ENCODE data around the gene ANP32B. TPM values are rescaled to one million over a fixed set of nuclear protein-coding genes. Genes with fewer than 3 reads are reported as not detected.

The ANP32B gene
- total and polyA plus RNA-seq, 7 donors, result 31.4 to 217 (median 66.7) TPM

DNA sequence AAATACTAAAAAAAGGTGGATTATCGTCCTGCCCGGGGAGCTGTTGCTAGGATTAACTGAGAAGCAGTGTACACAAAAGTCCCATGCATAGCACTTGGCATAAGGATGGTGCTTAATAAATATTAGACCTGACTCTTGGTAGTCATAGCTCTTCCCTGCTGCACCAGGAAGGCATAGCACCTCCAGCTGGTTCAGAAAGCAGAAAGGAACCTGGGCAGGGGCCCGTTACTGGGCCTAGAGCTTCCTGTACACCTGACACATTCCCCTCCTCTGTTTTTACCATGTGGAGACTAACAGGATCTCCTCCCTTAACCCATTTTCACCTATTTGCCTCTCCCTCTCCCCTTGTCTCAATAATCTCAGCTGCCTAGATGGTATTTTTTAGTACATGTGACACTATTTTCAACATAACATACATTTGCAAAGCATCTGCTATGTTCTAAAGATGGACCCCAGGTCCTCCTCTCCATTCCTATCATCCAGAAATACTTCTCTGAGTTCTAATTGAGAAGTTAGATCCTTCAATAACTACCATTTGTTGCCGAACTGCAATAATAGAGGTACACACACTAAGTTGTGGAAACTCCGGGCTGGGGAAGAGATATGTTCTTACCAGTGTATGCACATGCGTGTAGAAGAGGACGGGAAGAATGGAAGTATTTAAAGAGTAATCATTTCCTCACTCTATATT lies 3.2 kb upstream of the ANP32B start:
- WGBS, 2 donors, result 73 to 83% methylated on average over 7 of the region's 7 CpGs
- H3K4me1 ChIP-seq, result peaks cover 0 to 18% (median 9%) of the 10 kb centered on the region in 4 donors
- no peaks in the 10 kb centered on the region for H3K9me3 ChIP-seq
- peak overlapping the region in 3 of 4 donors; percentile 54 to 98 (median 98) for H3K27ac ChIP-seq
- no peaks in the 10 kb centered on the region for H3K27me3 ChIP-seq
- TF ChIP-seq CTCF (IDR thresholded peaks at IDR 0.05) (no peak), POLR2A (IDR thresholded peaks at IDR 0.05) (no peak), POLR2AphosphoS5 (IDR thresholded peaks at IDR 0.05) (no peak), EP300 (IDR thresholded peaks at IDR 0.05) (no peak)
- no peak overlapping the region for H3K4me3 ChIP-seq
- H3K36me3 ChIP-seq, result no peaks in the 10 kb centered on the region
- intact Hi-C loops (cut with DNase I), result loop anchor here (5.0 kb wide), 1 partner anchor 277 kb away; the partner anchor contains the start of gene TBC1D2
- DNase-seq, result no peak

GRCh38 chr9:97980479-97980803 lies 2.7 kb upstream of the ANP32B start:
- Histone ChIP-seq H3K4me3 (no peak overlapping the region), H3K36me3 (no peaks in the 10 kb centered on the region), H3K27me3 (no peaks in the 10 kb centered on the region), H3K4me1 (peaks cover 0 to 23% (median 14%) of the 10 kb centered on the region in 4 donors), H3K9me3 (no peaks in the 10 kb centered on the region), H3K27ac (peak overlapping the region; percentile 46 to 98 (median 76))
- TF ChIP-seq POLR2AphosphoS5 (IDR thresholded peaks at IDR 0.05) (peak in 1 of 4 donors; percentile 37), EP300 (IDR thresholded peaks at IDR 0.05) (no peak)
- WGBS, 2 donors, result 17 to 68% methylated on average over 4 of the region's 4 CpGs
- peak; percentile 83 for DNase-seq
- intact Hi-C loops (cut with DNase I), result loop anchor here (5.0 kb wide), 1 partner anchor 277 kb away; the partner anchor contains the start of gene TBC1D2

- DNase-seq, result peak; percentile 81
- Histone ChIP-seq H3K36me3 (no peaks in the 10 kb centered on the region), H3K27me3 (no peaks in the 10 kb centered on the region), H3K9me3 (no peaks in the 10 kb centered on the region), H3K4me3 (no peak overlapping the region), H3K27ac (peak overlapping the region; percentile 46 to 98 (median 76)), H3K4me1 (peaks cover 0 to 30% (median 21%) of the 10 kb centered on the region in 4 donors)
- 26 to 64% methylated on average over 10 of the region's 10 CpGs for WGBS, 2 donors
- TF ChIP-seq POLR2AphosphoS5 (IDR thresholded peaks at IDR 0.05), result peak in 3 of 4 donors; percentile 64 to 73 (median 69)
- TF ChIP-seq POLR2A (IDR thresholded peaks at IDR 0.05), result no peak
- TF ChIP-seq EP300 (IDR thresholded peaks at IDR 0.05), result peak in 1 of 4 donors; percentile 28
- no peak for TF ChIP-seq CTCF (IDR thresholded peaks at IDR 0.05)
- intact Hi-C loops (cut with DNase I), result loop anchor here (5.0 kb wide), 1 partner anchor 276 kb away; the partner anchor contains the start of gene TBC1D2
Measured at GRCh38 chr9:97980918-97981845, 2.0 kb upstream of the ANP32B start.

DNA sequence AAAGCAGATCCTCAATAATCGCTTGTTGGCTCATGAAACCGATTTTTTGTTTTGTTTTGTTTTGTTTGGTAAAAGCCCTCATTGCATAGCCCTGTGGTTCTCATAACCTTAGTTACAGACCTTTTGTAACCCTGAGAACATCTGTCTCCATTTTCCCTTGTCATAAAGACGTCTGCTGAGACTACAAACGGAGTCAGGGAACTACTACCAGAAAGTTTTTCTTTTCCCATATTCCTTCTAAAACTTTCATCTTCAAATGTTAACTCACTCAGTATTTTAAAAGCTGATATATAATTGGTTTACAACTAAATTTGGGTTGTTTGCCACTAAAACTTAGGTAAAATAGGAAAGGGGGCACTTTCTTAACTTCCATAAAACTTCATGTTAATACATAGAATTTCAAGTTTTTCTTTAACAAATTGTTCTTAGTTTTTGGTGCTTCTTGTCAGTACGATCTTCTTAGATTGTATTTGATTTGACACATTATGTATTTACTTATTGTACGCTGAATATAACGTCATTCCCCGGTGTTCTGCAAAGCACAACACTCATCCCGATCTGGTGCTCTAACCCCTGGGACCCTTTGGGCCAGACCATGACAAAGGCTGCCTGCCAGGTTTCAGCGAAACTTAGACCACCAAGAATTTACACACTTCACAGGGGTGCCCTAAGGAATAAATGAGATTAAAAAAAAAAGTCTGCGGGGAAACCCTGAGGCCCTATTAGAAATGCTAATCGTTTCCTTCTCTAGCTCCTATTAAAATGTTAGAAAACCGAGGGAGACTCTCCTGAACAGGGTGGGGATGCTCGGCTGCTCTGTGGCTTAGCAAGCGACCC lies 1.1 kb upstream of the ANP32B start:
- intact Hi-C loops (cut with DNase I), result loop anchor here (2.0 to 5.0 kb wide), 4 partner anchors 53 to 349 kb away; partner anchors contain the start of genes NANS, NCBP1, TBC1D2 and TSTD2
- no peak for DNase-seq
- H3K27ac ChIP-seq, result peak overlapping the region; percentile 98 to 100 (median 98)
- H3K4me3 ChIP-seq, result peak overlapping the region; percentile 39 to 97 (median 84)
- H3K36me3 ChIP-seq, result no peaks in the 10 kb centered on the region
- 23 to 41% methylated on average over 15 of the region's 15 CpGs for WGBS, 2 donors
- TF ChIP-seq EP300 (IDR thresholded peaks at IDR 0.05) (no peak), CTCF (IDR thresholded peaks at IDR 0.05) (no peak), POLR2A (IDR thresholded peaks at IDR 0.05) (no peak), POLR2AphosphoS5 (IDR thresholded peaks at IDR 0.05) (no peak)
- no peaks in the 10 kb centered on the region for H3K27me3 ChIP-seq
- no peaks in the 10 kb centered on the region for H3K9me3 ChIP-seq
- H3K4me1 ChIP-seq, result peaks cover 0 to 37% (median 27%) of the 10 kb centered on the region in 4 donors

All from sigmoid colon (tissue), 7 donors.